ENCODE results near the gene LENG8.

LENG8 gene

DNA sequence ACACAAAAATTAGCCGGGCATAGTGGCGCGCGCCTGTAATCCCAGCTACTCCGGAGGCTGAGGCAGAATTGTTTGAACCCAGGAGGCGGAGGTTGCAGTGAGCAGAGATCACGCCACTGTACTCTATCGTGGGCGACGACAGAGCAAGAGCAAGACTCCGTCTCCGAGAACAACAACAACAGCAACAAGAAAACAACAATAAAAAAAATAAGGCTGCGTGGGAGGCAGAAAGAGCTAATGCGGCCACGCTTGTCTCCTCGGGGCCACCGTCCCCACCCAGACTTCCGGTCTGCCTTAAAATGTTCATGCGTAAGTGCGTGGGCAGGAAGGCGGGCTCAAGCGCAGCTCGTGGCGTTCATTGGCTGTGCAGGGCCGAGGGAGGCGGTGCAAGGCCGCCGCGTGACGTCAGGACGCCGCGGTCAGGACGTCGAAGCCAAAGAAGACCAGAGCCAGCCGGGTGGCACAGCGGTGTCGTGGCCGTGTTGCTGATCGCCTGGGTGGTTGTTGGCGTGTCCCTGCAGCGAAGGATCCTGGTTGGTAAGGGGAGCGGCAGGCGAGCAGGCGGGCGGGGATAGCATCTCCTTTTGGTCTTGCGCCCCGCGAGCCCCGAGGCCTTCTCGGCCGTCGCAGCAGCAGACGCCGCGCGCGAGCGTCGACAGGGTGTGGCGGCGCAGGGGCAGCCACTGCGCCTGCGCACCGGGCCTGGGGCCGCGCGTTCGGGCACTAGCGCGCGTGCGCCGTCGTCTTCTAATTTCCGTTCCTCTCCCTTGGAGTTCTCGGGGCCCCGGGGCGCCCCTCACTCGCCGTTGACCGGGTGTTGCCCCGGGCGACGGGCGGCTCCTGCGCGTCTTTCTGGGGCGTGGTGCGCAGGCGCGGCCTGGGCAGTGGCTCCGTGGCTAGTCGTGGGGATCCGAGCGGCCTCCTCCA, at the start of gene LENG8:
Gene LENG8, plus strand, starts transcription at position 426 of the 927 bp plus-strand sequence. CDS start 2,146 bp downstream, outside the sequence.
- DNase-seq (ENCODE audit: low read depth in 1 of 2, low spot score in 1 of 2) = peak; percentile 92 to 95

DNA sequence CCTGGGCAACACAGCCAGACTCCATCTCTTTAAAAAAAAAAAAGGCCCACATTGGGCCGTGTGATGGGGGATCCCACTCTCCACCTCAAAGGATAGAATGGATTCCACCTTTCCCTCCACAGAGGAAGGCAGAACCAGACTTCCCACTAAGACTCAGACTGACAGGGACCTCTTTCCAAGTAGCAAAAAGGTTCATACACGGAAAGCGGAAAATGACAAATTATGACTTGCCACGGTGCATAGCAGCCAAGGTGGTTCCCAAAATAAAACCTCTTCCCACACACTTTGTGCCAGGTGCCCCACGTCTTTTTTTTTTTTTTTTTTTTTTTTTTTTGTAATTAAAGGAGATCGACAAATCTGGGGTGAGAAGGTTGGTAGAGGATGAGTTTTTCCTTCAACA, 48.1 kb upstream of the LENG8 start:
- no peak for DNase-seq (ENCODE audit: low read depth in 1 of 2, low spot score in 1 of 2)

DNA sequence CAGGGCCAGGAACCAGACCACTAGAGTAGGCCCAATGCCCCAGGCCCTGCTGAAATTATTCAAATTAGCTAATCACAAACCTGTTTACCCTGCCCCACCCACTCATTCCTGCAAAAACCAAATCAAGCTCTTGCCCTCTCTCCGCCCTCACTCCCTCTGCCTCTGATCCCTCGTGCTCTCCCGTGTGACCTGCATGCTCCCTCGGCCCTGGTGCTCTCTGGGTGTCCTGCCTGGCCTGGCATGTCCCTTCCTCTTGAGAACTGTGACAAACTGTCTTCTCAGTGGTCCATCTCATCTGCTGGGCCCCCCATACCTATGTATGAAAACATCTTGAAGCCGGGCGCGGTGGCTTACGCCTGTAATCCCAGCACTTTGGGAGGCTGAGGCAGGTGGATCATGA, 45.9 kb upstream of the LENG8 start:
- DNase-seq (ENCODE audit: low read depth in 1 of 2, low spot score in 1 of 2) = no peak

DNA sequence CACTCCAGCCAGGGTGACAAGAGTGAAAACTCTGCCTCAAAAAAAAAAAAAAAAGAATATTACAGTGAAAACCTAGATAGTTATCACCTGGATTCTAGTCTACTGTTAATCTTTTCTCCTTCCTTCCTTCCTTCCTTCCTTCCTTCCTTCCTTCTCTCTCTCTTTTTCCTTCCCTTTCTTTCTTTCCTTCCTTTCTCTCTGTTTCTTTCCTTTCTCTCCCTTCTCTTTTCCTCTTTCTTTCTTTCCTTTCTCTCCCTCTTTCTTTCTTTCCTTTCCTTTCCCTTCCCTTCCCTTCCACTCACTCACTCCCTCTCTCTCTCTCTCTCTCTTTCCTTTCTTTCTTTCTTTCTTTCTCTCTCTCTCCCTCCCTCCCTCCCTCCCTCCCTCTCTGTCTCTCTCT, 43.4 kb upstream of the LENG8 start:
- DNase-seq (ENCODE audit: low read depth in 1 of 2, low spot score in 1 of 2) = no peak

DNA sequence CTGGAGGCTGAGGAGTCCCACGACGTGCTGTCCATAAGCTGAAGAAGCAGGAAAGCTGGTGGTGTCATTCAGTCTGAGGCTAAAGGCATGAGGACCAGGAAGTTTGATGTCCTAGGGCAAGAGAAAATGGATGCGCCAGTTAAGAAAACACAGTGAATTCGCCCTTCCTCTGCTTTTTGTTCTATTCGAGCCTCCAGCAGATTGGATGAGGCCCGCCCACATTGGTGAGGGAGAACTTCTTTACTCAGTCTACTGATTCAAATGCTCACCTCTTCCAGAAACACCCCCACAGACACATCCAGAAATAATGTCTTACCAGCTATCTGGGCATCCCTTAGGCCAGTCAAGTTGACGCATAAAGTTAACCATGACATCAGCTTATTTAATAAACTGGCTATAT, 41.2 kb upstream of the LENG8 start:
- no peak for DNase-seq (ENCODE audit: low read depth in 1 of 2, low spot score in 1 of 2)

DNA sequence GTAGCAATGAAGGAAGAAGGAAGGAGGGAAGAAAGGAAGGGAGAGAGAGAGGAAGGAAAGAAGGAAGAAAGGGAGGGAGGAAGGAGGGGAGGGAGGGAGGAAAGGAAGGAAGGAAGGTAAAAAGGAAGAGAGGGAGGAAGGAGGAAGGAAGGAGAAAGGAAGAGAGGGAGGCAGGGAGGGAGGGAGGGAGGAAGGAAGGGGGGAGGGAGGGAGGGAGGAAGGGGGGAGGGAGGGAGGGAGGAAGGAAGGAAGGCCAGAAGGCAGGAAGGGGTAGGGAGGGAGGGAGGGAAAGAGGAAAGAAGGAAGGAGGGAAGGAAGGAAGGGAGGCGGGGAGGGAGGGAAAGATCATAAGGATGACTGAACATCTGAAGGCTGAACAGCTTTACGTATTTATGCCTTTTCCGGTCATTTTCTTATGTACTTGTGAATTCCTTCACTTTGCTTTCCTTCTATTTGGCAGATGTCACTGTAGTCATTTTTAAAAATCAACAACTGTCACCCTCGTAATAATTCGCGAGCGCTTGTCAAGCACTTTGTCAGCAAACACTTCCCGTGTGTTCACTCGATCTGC, 40.5 kb upstream of the LENG8 start:
- no peak for DNase-seq (ENCODE audit: low read depth in 1 of 2, low spot score in 1 of 2)

DNA sequence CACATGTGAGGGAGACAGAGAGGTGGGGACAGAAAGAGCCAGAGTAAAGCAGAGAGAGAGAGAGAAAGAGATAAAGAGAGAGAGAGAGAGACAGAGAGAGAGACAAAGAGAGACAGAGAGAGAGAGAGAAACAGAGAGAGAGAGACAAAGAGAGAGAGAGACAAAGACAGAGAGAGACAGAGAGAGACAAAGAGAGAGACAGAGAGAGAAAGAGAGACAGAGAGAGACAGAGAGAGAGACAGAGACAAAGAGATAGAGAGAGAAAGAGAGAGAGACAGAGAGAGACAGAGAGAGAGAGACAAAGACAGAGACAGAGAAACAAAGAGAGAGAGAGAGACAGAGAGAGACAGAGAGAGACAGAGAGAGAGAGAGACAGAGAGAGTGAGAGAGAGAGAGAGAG, 38.0 kb upstream of the LENG8 start:
- DNase-seq (ENCODE audit: low read depth in 1 of 2, low spot score in 1 of 2) = no peak

DNA sequence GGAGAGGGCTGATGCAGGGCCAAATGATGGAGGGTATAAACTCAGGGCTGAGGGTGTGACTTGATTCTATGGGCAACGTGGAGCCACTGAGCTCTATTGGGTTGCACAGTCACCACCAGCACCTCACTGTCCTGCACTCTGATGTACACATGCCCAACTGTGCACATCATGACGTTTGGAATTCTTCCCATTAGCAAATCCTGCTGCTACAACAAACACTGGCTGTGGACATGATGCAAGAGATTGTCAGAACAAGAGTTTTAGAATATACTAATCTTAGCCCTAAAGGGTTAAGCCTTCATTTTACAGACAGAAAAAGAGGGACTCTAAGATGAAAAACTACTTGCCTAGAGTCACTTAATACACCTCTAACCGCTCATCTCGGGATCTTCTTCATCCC, 36.1 kb upstream of the LENG8 start:
- no peak for DNase-seq (ENCODE audit: low read depth in 1 of 2, low spot score in 1 of 2)

DNA sequence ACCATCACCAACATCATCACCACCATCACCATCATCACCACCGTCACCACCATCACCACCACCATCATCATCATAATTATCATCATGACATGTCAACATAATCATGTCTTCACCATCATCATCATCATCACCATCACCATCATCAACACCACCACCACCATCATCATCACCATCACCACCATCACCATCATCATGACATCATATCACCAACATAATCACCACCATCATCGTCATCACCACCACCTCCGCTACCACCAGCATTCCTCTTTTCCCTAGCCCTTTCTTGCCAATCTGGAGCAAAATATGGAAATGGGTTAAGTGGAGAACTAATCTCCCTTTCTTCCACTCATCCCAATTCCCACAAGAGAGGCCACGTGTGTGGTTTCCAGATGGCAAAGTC, 34.8 kb upstream of the LENG8 start:
- no peak for DNase-seq (ENCODE audit: low read depth in 1 of 2, low spot score in 1 of 2)

DNA sequence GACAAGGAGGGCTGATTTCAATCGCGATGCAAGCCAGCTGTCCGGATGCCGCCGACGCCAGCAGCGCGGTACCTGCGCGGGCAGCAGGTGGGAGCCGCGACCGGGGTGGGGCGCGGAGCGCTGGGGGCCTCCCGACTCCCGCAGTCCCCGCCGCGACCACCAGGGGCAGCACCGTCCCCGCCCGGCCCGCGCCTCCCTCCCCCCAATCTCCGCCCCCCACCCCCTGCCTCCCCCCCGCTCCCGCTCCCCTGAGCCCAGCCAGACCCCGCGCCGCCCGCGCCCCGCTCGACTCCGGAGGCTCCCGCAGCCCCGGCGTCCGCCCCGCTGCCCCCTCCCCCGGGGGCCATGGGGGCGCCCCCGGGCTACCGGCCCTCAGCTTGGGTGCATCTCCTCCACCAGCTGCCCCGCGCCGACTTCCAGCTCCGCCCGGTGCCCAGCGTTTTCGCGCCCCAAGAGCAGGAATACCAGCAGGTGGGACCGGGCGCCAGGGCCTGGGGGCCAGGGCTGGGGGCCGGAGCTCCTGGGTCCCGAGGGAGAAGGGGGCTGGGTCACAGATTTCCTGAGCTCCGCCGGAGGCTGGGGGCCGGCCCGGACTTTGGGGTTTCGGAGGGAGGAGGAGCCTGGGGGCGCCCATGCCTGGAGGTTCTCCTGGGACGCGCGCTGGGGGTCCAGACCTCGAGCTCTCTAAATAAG, 33.6 kb upstream of the LENG8 start, which contains the start of gene TTYH1:
Gene TTYH1, plus strand, starts transcription at position 257 of the 693 bp plus-strand sequence. Its CDS starts 89 bp downstream, at position 346.
- no peak for DNase-seq (ENCODE audit: low read depth in 1 of 2, low spot score in 1 of 2)

DNA sequence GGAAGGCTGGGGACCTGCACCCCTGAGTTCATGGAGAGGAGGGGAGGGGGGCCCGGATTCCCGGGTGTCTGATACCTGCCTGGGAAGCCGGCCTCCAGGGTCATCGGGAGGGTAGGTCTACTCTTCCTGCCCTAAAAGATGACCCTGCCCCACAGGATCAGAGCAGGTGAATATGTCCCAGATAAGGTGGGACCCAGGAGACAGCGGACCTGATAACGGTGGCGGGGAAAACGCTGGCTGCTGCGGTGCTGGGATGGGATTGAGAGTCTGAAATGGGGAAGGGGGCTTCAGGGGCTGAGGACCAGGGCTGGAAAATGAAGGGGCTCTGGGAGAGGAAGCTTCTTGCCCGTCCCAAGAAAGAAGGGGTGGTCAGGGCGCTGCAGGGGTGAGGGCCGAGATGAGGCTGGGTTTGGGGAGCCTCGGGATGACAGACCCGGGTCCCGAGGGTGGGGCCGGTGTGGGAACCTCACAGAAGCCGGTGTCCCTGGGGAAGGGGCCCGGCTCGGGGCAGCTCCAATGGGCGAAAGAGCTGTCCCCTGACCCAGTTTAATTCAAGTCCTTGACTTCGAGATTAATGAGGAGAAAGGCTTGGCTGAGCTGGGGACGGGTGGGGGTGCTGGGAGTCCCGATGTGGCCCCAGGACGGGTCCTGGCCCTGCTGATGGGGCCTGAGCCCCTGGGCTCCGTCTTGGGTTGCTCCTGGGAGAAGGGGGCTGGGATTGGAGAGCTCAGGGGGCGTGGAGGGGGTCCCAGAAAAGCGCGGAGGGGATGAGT, 32.9 kb upstream of the LENG8 start:
- DNase-seq (ENCODE audit: low read depth in 1 of 2, low spot score in 1 of 2) = no peak

DNA sequence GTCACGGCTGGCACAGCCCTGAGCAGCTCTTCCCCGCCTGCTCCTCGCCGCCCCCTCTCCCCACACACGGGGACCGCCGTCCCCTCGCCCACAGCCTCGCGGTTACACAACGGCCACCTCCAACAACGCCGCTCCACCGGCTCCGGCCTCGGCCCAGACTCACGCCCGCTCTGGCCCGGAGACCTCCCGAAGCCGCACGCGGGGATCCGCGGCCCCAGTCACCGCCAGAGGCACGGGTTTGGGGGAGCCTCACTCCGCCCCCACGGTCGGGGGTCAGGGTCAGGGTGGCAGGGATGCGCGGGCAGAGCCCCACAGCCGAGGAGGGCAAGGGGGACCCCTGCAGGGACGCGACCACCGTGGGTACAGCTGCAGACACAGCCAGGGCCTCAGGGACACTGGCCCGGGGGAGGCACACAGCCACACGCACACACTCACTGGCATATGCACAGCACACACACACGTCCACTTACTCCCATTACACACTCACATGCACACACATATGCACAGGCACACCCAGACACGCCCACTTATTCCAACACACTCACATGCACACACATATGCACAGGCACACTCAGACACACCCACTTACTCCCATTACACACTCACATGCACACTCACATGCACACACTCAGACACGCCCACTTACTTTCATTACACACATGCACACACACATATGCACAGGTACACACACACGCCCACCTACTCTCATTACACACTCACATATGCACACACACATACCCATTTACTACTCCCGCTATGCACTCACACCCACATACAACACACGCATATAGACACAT, 32.1 kb upstream of the LENG8 start:
- no peak for DNase-seq (ENCODE audit: low read depth in 1 of 2, low spot score in 1 of 2)

DNA sequence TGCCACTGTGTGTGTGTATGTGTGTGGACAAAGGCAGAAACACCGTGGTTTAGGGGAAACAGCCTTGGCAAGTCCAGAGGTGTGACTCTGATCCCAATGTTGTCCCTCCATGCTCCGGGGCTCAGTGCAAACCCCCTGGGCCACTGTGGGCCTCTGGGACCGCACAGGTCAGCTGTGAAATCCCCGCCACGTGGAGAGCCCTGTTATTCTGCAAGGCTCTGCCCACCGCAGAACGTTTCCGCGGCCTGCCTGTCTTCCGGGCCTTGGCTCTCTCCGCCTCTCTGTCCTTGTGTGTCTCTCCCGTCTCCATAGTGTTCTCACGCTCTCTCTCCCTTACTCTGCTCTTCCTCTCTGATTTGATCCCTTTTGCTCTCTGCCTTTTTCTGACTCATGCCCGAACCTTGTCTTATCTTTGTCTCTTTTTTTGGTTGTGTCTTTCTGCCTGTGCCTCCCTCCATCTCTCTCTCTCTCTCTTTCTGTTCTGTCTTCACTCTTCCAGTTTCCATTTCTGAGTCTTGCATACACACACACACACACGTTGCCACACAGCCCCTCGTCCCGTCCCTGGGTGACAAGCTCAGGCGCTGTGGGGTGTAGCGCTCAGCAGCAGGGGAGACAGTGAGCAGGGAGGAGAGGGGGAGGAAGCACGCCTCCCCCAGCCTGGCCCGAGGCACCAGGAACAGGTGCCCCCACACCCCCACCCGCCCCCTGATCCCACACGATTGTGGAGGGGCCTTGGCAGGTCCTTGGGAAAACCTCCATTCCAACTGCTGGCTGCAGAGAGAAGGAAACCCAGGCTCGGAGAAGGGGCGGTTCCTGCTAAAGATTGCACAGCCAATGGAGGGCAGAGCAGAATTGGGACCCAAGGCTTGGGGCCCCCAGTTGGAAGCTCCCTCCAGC, 30.7 kb upstream of the LENG8 start:
- no peak for DNase-seq (ENCODE audit: low read depth in 1 of 2, low spot score in 1 of 2)

DNA sequence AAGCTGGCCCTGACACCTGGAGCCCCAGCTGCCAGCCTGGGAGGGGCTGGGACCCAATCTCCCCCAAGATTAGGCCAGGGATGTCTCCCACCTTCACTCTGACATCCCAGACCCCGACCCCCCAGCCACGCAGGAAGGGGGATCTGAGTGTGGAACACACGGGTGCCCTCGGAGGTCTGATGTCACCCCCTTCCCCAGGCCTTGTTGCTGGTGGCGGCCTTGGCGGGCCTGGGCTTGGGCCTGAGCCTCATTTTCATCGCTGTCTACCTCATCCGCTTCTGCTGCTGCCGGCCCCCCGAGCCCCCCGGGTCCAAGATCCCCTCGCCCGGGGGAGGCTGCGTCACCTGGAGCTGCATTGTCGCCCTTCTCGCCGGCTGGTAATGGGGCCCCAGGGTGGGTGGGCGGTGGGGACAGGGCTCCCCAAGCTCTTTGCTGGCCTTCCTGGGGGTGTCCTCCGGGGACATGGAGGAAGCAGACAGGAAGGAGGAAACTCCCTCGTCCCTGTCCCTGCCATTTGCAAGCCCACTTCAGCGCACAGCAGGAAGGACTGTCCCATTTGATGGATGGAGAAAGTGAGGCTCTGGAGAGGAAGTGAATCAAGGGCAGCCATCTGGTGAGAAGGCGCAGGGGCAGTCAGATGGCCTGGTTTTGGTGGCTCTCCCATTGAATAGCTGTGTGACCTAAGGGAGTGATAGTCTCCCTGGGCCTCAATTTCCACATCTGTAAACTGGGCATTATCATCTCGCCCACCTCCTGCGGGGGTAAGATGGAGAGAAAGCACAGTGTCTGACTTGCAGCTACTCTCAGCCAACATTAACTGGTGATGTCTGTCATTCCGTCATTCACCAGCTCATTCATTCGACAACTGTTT, 29.8 kb upstream of the LENG8 start:
- no peak for DNase-seq (ENCODE audit: low read depth in 1 of 2, low spot score in 1 of 2)

DNA sequence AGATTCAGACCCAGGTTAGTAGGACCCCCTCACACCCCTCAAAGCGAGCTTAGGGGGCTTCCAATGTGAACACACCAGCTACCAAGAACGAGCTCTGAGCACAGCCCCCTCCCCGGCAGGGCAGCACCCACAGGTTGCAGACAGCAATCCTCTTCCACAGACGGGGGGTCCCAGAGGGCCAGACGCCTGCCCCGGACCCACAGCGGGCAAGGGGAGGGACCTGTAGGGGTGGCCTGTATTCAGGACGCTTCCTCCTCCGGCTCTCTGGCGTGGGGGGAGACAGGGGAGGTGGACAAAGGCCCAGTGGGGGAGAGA, 29.0 kb upstream of the LENG8 start:
- DNase-seq (ENCODE audit: low read depth in 1 of 2, low spot score in 1 of 2) = no peak

DNA sequence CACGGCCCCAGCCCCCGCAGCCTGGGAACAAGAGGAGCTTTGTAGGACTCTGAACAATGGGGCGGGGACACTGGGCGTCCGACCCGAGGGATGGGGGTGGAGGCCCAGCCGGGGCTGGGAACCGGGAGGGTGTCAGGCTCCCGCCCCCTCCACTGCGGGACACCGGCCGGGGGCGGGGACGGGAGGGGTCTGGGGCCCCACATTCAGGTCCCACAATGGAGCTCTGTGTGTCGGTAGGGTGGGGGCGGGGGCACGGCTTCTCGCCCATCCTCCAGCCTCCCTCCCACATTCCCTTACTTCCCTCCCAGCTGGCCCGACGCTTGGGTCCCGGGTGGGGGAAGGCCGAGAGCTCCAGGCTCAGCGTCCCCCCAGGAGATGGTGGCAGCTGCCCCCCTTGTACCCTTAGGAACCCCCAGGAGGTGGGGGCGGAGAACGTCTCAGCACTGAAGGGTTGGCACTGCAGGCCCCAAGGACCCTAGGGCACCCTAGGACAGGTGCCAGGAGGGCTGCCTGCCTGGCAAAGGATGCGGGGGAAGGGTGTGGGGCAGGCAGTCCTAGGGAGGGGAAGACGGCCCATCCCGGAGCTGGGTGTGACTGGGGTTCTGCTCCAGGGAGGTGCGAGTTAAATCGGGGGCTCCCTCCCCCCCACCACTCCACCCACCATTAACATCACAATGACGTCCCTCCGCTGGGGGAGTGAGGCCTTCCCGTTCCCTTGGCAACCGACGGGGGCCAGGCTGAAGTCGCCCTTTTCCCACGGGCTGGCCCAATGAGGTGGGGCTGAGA, 28.4 kb upstream of the LENG8 start:
- no peak for DNase-seq (ENCODE audit: low read depth in 1 of 2, low spot score in 1 of 2)

DNA sequence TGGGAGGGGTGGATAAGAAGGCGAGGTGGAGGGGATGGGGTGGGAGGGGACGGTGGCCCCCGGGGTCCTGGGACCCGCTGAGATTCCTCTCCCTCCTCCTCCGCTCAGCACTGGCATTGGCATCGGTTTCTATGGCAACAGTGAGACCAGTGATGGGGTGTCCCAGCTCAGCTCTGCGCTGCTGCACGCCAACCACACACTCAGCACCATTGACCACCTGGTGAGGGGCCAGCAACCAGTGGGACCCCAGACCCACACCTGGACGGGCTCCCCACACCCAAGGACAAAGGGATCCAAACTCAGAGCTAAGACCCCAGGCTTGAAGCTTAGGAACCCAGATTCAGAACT, 27.9 kb upstream of the LENG8 start:
- DNase-seq (ENCODE audit: low read depth in 1 of 2, low spot score in 1 of 2) = no peak

DNA sequence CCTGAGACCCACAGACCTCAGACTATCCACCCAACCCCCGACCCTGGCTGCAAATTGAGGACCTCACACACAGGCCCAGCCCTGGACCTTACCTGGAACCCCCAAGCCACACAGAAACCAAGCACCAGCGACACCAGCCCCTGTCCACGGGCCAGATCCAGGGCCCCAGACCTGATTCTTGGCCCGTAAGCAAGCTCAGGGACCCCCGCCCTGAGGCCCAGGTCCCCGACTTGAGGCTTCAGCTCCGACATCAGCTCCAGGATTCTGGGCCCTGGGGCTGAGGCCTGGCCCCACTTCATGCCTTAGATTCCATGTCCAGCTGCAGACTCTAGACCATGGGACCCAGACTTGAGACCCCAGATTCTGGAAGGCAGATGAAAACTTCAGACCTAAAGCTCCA, 27.5 kb upstream of the LENG8 start:
- no peak for DNase-seq (ENCODE audit: low read depth in 1 of 2, low spot score in 1 of 2)
